ENCODE data around the gene VWA3B.

The VWA3B gene

GRCh38 chr2:98269274-98269673 is 182.3 kb downstream of the VWA3B start:
- Histone ChIP-seq H3K27me3 (ENCODE audit: insufficient read depth, insufficient read length) (no peaks in the 10 kb centered on the region), H3K9me3 (ENCODE audit: insufficient read depth, low read length) (peaks cover 8% of the 10 kb centered on the region; the same call in 1 of the 2 replicates), H3K4me3 (ENCODE audit: insufficient read length, low read depth) (no peak overlapping the region), H3K4me1 (ENCODE audit: insufficient read depth, insufficient read length) (no peaks in the 10 kb centered on the region), H3K36me3 (ENCODE audit: insufficient read depth, insufficient read length, low read length) (no peaks in the 10 kb centered on the region), H3K9ac (ENCODE audit: insufficient read length, low read depth) (no peak overlapping the region)
- peak; percentile 62 for DNase-seq (ENCODE audit: low read depth, low spot score)
- no peak for TF ChIP-seq SUZ12 (IDR thresholded peaks at IDR 0.05; ENCODE audit: extremely low read depth, insufficient read depth, insufficient read length)
- TF ChIP-seq YY1 (IDR thresholded peaks at IDR 0.05; ENCODE audit: insufficient read depth, insufficient read length): no peak
- TF ChIP-seq ZNF274 (IDR thresholded peaks at IDR 0.05; ENCODE audit: low read depth, low read length): no peak

DNA sequence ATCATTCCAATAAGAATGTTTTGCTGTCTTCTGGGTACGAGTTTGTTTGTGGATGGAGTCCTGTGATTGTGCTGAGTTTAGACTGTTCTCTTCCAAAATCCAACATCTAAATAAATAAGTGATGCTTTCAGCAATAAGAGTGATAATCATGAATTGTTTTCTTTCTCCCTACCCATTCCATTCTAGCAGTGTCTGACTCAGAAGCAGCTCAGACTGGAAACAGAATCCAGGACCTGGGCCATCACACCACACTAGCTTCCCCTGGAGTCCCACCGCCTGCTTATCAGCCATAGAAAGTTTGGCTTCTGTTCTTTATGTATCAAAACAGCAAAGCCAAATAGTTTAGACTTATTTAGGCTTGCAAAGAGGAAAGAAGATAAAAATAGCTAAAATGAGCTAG is 182.9 kb downstream of the VWA3B start:
- TF ChIP-seq SUZ12 (IDR thresholded peaks at IDR 0.05; ENCODE audit: extremely low read depth, insufficient read depth, insufficient read length) (no peak), YY1 (IDR thresholded peaks at IDR 0.05; ENCODE audit: insufficient read depth, insufficient read length) (no peak), ZNF274 (IDR thresholded peaks at IDR 0.05; ENCODE audit: low read depth, low read length) (no peak)
- Histone ChIP-seq H3K27me3 (ENCODE audit: insufficient read depth, insufficient read length) (no peaks in the 10 kb centered on the region), H3K4me1 (ENCODE audit: insufficient read depth, insufficient read length) (no peaks in the 10 kb centered on the region), H3K9ac (ENCODE audit: insufficient read length, low read depth) (no peak overlapping the region), H3K9me3 (ENCODE audit: insufficient read depth, low read length) (0 out of 2 replicates have a peak, but pooled peaks cover 8% of the 10 kb centered on the region), H3K36me3 (ENCODE audit: insufficient read depth, insufficient read length, low read length) (no peaks in the 10 kb centered on the region), H3K4me3 (ENCODE audit: insufficient read length, low read depth) (no peak overlapping the region)
- no peak for DNase-seq (ENCODE audit: low read depth, low spot score)

GRCh38 chr2:98277162-98277859 is 190.3 kb downstream of the VWA3B start:
- DNase-seq (ENCODE audit: low read depth, low spot score): no peak
- H3K9me3 ChIP-seq (ENCODE audit: insufficient read depth, low read length): peaks cover 5% of the 10 kb centered on the region; the same call in 1 of the 2 replicates
- H3K36me3 ChIP-seq (ENCODE audit: insufficient read depth, insufficient read length, low read length): no peaks in the 10 kb centered on the region
- no peak overlapping the region for H3K9ac ChIP-seq (ENCODE audit: insufficient read length, low read depth)
- no peak overlapping the region for H3K4me3 ChIP-seq (ENCODE audit: insufficient read length, low read depth)
- H3K27me3 ChIP-seq (ENCODE audit: insufficient read depth, insufficient read length): peaks cover 5% of the 10 kb centered on the region
- TF ChIP-seq ZNF274 (IDR thresholded peaks at IDR 0.05; ENCODE audit: low read depth, low read length): no peak
- no peak for TF ChIP-seq SUZ12 (IDR thresholded peaks at IDR 0.05; ENCODE audit: extremely low read depth, insufficient read depth, insufficient read length)
- TF ChIP-seq YY1 (IDR thresholded peaks at IDR 0.05; ENCODE audit: insufficient read depth, insufficient read length): no peak
- H3K4me1 ChIP-seq (ENCODE audit: insufficient read depth, insufficient read length): peaks cover 7% of the 10 kb centered on the region

GRCh38 chr2:98278074-98278473 is 191.1 kb downstream of the VWA3B start:
- peaks cover 5% of the 10 kb centered on the region for H3K27me3 ChIP-seq (ENCODE audit: insufficient read depth, insufficient read length)
- no peak for TF ChIP-seq ZNF274 (IDR thresholded peaks at IDR 0.05; ENCODE audit: low read depth, low read length)
- TF ChIP-seq SUZ12 (IDR thresholded peaks at IDR 0.05; ENCODE audit: extremely low read depth, insufficient read depth, insufficient read length): no peak
- no peak for TF ChIP-seq YY1 (IDR thresholded peaks at IDR 0.05; ENCODE audit: insufficient read depth, insufficient read length)
- peaks cover 5% of the 10 kb centered on the region; the same call in 1 of the 2 replicates for H3K9me3 ChIP-seq (ENCODE audit: insufficient read depth, low read length)
- H3K36me3 ChIP-seq (ENCODE audit: insufficient read depth, insufficient read length, low read length): no peaks in the 10 kb centered on the region
- no peak for DNase-seq (ENCODE audit: low read depth, low spot score)
- peaks cover 7% of the 10 kb centered on the region for H3K4me1 ChIP-seq (ENCODE audit: insufficient read depth, insufficient read length)
- no peak overlapping the region for H3K9ac ChIP-seq (ENCODE audit: insufficient read length, low read depth)
- no peak overlapping the region for H3K4me3 ChIP-seq (ENCODE audit: insufficient read length, low read depth)

GRCh38 chr2:98280376-98281102 is 193.6 kb downstream of the VWA3B start:
- Histone ChIP-seq H3K36me3 (ENCODE audit: insufficient read depth, insufficient read length, low read length) (no peaks in the 10 kb centered on the region), H3K9me3 (ENCODE audit: insufficient read depth, low read length) (peaks cover 5% of the 10 kb centered on the region), H3K4me1 (ENCODE audit: insufficient read depth, insufficient read length) (peaks cover 7% of the 10 kb centered on the region), H3K9ac (ENCODE audit: insufficient read length, low read depth) (peak overlapping the region; percentile 29), H3K4me3 (ENCODE audit: insufficient read length, low read depth) (no peak overlapping the region), H3K27me3 (ENCODE audit: insufficient read depth, insufficient read length) (peaks cover 5% of the 10 kb centered on the region)
- no peak for DNase-seq (ENCODE audit: low read depth, low spot score)
- TF ChIP-seq SUZ12 (IDR thresholded peaks at IDR 0.05; ENCODE audit: extremely low read depth, insufficient read depth, insufficient read length): no peak
- TF ChIP-seq YY1 (IDR thresholded peaks at IDR 0.05; ENCODE audit: insufficient read depth, insufficient read length): no peak
- TF ChIP-seq ZNF274 (IDR thresholded peaks at IDR 0.05; ENCODE audit: low read depth, low read length): no peak

DNA sequence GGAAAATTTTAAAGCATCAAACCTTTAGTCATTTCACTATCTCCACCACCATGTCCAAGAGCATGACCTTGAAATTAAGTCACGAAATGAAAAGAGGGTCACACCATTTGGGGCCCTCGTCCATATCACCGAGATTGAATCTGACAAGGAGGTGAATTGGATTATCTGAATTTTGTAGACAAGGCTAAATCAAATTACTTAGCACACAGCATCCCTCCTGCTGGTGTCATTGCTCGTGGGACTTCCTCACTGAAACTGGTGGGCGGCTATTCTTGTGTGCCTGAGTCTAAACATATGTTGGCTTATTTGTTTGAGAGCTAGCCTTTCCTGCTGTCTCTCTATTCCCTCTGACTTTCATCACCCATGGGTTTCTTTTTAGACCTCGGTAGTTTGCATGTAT is 194.6 kb downstream of the VWA3B start:
- no peak for TF ChIP-seq ZNF274 (IDR thresholded peaks at IDR 0.05; ENCODE audit: low read depth, low read length)
- Histone ChIP-seq H3K36me3 (ENCODE audit: insufficient read depth, insufficient read length, low read length) (no peaks in the 10 kb centered on the region), H3K27me3 (ENCODE audit: insufficient read depth, insufficient read length) (peaks cover 5% of the 10 kb centered on the region), H3K9me3 (ENCODE audit: insufficient read depth, low read length) (peaks cover 5% of the 10 kb centered on the region), H3K4me3 (ENCODE audit: insufficient read length, low read depth) (no peak overlapping the region), H3K4me1 (ENCODE audit: insufficient read depth, insufficient read length) (peaks cover 7% of the 10 kb centered on the region), H3K9ac (ENCODE audit: insufficient read length, low read depth) (no peak overlapping the region)
- no peak for DNase-seq (ENCODE audit: low read depth, low spot score)

DNA sequence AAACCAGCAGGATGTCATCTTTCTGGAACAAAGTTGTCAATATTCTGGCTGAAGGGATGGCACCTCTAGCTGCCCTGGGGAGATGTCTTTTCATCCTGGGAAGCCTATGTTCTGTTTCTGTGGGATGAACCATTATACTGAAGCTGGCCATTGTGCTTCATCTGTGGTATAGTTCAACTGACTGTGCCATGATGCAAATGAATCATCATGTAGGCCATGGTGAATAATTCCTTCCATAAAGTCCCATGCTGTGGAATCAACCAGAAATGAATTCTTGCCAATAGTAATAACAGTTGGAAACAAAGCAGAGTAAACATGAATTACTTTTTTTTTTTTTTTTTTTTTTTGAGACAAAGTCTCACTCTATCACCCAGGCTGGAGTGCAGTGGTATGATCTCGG is 195.1 kb downstream of the VWA3B start:
- no peak for DNase-seq (ENCODE audit: low read depth, low spot score)
- peaks cover 7% of the 10 kb centered on the region for H3K4me1 ChIP-seq (ENCODE audit: insufficient read depth, insufficient read length)
- peaks cover 5% of the 10 kb centered on the region for H3K9me3 ChIP-seq (ENCODE audit: insufficient read depth, low read length)
- TF ChIP-seq SUZ12 (IDR thresholded peaks at IDR 0.05; ENCODE audit: extremely low read depth, insufficient read depth, insufficient read length) (no peak), YY1 (IDR thresholded peaks at IDR 0.05; ENCODE audit: insufficient read depth, insufficient read length) (no peak), ZNF274 (IDR thresholded peaks at IDR 0.05; ENCODE audit: low read depth, low read length) (no peak)
- no peak overlapping the region for H3K9ac ChIP-seq (ENCODE audit: insufficient read length, low read depth)
- H3K4me3 ChIP-seq (ENCODE audit: insufficient read length, low read depth): no peak overlapping the region
- peaks cover 5% of the 10 kb centered on the region for H3K27me3 ChIP-seq (ENCODE audit: insufficient read depth, insufficient read length)
- no peaks in the 10 kb centered on the region for H3K36me3 ChIP-seq (ENCODE audit: insufficient read depth, insufficient read length, low read length)

Measured in NT2/D1 (cell line).